Activated CD4-positive, alpha-beta T cell treated with anti-CD3 and anti-CD28 coated beads, Interleukin-2, amount 10 ng/mL, durations not matched to agents 7 days and 5 days (primary cell): ENCODE results near the gene WRAP53. TPM values are rescaled to one million over a fixed set of nuclear protein-coding genes. Genes with fewer than 3 reads are reported as not detected.

ENCODE experiments used
- CTCF ChIA-PET: fragments of 350-600 bp; sonication (Branson Sonifier 250); formaldehyde crosslinking; loops from one replicate; lab custom pipeline; 2021; ENCODE audit warnings: antibody characterized with exemption; lab: Charles Lee
- POLR2A ChIA-PET: fragments of 350-600 bp; sonication (Branson Sonifier 250); formaldehyde crosslinking; loops from one replicate; lab custom pipeline; 2021; ENCODE audit warnings: antibody characterized with exemption; lab: Charles Lee
- DNase-seq: peaks from one replicate; pipeline ENCODE4 v3.0.0-alpha.2; 2020
- H3K27ac Mint-ChIP-seq: one replicate; pipeline ENCODE4 v1.8.0; 2021; ENCODE audit warnings: mild to moderate bottlenecking, moderate library complexity, mixed read lengths
- H3K27me3 Mint-ChIP-seq: one replicate; pipeline ENCODE4 v1.8.0; 2021; ENCODE audit warnings: mixed read lengths
- H3K36me3 Mint-ChIP-seq: one replicate; pipeline ENCODE4 v1.8.0; 2021; ENCODE audit warnings: low read depth, mixed read lengths
- H3K4me1 Mint-ChIP-seq: one replicate; pipeline ENCODE4 v1.8.0; 2021; ENCODE audit warnings: mixed read lengths
- H3K4me3 Mint-ChIP-seq: one replicate; pipeline ENCODE4 v1.8.0; 2021; ENCODE audit warnings: mild to moderate bottlenecking, moderate library complexity, mixed read lengths
- H3K9me3 Mint-ChIP-seq: one replicate; pipeline ENCODE4 v1.8.0; 2021; ENCODE audit warnings: mixed read lengths
- total RNA-seq, 2 experiments: library from RNA; stranded (reverse); gene quantifications; one replicate each; pipeline ENCODE4 v1.2.3, GENCODE V29; 2021

Gene WRAP53
- total RNA-seq, 2 experiments from 2014 or later = 22.6 to 24.2 TPM

DNA sequence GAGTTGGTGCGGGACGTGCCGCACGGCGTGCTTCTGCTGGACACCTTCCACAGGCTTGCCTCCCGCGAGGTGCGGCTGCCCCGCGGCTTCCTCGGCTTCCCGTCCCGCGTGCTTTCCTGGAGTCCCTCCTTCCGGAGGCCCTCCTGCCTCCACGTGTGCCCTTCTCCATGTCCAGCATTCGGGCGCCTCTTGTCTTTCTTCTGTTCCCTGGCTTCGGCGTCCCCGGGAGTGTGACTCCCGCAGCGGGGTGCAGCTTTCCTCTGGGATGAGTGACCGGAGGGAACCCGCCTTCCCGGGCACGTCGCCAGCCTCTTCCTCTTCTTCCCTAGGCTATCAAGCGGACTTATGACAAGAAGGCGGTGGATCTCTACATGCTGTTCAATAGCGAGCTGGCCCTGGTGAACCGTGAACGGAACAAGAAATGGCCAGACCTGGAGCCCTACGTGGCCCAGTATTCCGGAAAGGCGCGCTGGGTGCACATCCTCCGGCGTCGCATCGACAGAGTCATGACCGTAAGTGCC is 52.3 kb downstream of the WRAP53 start:
- Mint-ChIP-seq H3K36me3 (no peaks in the 10 kb centered on the region), H3K4me3 (no peak overlapping the region), H3K27ac (no peak overlapping the region), H3K9me3 (no peaks in the 10 kb centered on the region), H3K4me1 (no peaks in the 10 kb centered on the region), H3K27me3 (peaks cover 9% of the 10 kb centered on the region)
- ChIA-PET POLR2A (no interaction called here), CTCF (no interaction called here)
- no peak for DNase-seq

DNA sequence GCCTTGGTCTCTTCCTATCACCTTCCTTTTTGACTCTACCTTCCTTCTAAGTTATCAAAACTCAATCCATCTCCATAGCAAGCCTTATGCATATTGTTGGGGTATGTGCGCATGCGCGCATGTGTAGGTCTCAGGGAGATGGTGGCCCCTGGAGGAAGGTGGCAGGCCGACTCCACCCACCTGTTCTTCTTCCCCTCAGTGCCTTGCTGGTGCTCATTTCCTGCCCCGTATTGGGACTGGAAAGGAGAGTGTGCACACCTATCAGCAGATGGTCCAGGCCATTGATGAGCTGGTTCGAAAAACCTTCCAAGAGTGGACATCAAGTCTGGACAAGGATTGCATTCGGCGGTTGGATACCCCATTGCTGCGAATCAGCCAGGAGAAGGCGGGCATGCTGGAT is 54.5 kb downstream of the WRAP53 start:
- ChIA-PET POLR2A (no interaction called here), CTCF (interaction anchor here (0.6 to 1.5 kb wide), 8 partner anchors 79 to 757 kb away, joined by 3 to 5 read pairs (median 3); no protein-coding TSS in a partner anchor)
- Mint-ChIP-seq H3K36me3 (no peaks in the 10 kb centered on the region), H3K4me3 (no peak overlapping the region), H3K9me3 (no peaks in the 10 kb centered on the region), H3K27me3 (peaks cover 18% of the 10 kb centered on the region), H3K4me1 (no peaks in the 10 kb centered on the region), H3K27ac (no peak overlapping the region)
- no peak for DNase-seq

DNA sequence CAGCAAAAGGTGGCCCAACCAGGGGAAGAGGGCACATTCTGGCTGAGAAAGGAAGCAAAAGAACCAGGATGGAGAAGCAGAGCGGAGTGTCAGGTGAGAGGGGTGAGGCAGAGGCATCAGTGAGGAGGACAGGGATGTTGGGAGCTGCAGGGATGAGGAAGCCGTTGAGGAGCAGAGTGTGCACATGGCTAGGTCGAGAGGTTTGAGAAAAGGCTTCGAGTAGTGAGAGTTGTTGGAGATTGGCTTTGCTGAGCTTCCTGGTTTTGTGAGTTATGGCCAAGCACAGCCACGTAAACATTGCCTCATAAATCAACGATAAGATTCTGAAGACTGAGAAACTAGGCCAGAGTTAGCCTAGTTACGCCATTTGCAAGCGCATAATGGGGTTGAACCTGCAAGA is 56.1 kb downstream of the WRAP53 start:
- Mint-ChIP-seq H3K4me3 (no peak overlapping the region), H3K27me3 (peaks cover 16% of the 10 kb centered on the region), H3K27ac (no peak overlapping the region), H3K9me3 (no peaks in the 10 kb centered on the region), H3K4me1 (no peaks in the 10 kb centered on the region), H3K36me3 (no peaks in the 10 kb centered on the region)
- DNase-seq = no peak
- ChIA-PET CTCF (interaction anchor here (1.2 kb wide), 1 partner anchor 23 kb away, joined by 4 read pairs; no protein-coding TSS in a partner anchor), POLR2A (no interaction called here)

DNA sequence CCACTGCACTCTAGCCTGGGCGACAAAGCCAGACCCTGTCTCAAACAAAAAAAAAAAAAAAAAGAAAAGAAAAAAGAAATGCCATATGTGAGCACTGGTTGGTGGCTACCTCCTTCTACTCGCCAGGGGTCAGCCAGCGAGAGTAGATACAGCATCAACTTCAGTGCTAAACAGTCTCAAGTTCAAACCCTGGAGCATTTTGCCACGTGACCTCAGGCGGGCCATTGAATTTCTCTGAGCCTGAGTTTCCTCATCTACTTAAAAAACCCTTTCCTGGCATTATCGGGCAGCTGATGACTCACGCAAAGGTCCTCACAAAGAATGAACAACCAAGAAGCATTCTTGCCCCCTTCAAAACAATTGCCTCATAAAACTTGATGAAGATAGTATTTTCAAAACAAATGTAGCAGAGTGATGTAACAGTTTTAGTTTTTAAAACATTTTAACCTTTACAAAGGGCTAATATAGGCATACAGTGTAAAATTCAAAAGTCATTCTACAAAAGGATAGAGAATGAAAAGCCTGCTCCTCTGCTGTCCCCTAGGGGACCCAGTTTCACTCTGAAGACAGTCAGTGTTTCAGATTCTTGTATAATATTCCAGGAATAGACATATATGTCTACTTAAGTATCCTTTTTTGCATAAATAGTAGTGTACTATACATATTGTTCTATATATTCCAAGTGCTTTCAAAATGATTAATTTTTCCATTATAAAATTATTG is 57.6 kb downstream of the WRAP53 start:
- ChIA-PET POLR2A (no interaction called here), CTCF (interaction anchor here (0.6 kb wide), 1 partner anchor 12 kb away, joined by 3 read pairs; no protein-coding TSS in a partner anchor)

DNA sequence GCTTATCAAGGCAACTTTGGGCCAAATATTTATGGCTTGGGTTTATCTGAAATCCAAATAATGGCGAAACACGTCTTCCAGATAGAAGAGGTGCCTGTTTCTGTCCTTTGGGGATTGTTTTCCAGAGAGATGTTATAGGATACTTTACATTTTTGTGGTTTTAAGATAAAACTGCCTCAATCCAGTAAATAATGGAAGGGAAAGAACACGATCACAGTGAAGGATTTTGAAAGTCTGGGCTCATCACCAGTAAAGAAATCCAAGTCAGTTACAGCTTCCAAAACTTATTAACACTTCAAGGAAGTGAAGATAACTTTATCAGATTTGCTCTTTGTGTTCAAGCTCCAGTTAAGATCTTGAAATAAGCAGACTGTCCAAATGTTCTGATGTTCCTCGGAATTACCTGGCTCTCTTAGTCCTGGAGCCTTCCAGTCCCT is 59.4 kb downstream of the WRAP53 start:
- POLR2A ChIA-PET = no interaction called here
- Mint-ChIP-seq H3K27ac (no peak overlapping the region), H3K9me3 (no peaks in the 10 kb centered on the region)

More for the DNA sequence above, 57.6 kb downstream of the WRAP53 start:
- Mint-ChIP-seq H3K36me3 (no peaks in the 10 kb centered on the region), H3K9me3 (no peaks in the 10 kb centered on the region), H3K4me3 (no peak overlapping the region), H3K4me1 (no peaks in the 10 kb centered on the region), H3K27ac (no peak overlapping the region), H3K27me3 (peaks cover 9% of the 10 kb centered on the region)
- DNase-seq = no peak

DNA sequence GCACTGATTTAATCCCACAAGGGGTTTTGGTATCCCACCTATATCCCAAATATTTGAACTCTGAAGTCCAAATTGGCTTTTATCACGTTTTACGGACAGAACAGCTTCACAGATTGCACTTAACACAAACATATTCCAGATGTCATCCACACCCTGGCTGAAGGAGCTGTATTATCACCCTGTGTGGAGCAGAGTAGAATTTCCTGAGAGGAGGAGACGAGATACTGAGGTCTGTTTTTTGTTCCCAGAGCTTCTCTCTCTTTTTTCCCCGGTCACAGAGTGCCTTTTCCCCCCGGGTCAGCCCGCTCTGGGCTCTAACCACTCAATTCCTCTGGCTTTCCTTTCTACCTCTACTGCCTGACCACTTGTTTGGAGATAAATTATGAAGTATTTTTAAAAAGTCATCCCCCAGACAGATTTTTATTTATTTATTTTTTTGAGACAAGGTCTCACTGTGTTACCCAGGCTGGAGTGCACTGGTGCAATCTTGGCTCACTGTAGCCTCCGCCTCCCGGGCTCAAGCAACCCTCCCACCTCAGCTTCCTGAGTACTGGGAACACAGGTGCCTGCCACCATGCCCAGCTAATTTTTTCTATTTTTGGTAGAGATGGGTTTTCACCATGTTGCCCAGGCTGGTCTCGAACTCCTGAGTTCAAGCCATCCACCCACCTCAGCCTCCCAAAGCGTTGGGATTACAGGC is 59.9 kb downstream of the WRAP53 start:
- Mint-ChIP-seq H3K9me3 (no peaks in the 10 kb centered on the region), H3K4me1 (no peaks in the 10 kb centered on the region), H3K36me3 (no peaks in the 10 kb centered on the region), H3K27me3 (peaks cover 9% of the 10 kb centered on the region), H3K27ac (no peak overlapping the region), H3K4me3 (no peak overlapping the region)
- ChIA-PET CTCF (interaction anchor here (1.0 kb wide), 1 partner anchor 102 kb away, joined by 3 read pairs; no protein-coding TSS in a partner anchor), POLR2A (no interaction called here)
- no peak for DNase-seq

More for the DNA sequence above, 59.4 kb downstream of the WRAP53 start:
- Mint-ChIP-seq H3K4me3 (no peak overlapping the region), H3K4me1 (no peaks in the 10 kb centered on the region), H3K27me3 (peaks cover 9% of the 10 kb centered on the region), H3K36me3 (no peaks in the 10 kb centered on the region)
- no peak for DNase-seq
- CTCF ChIA-PET = interaction anchor here (1.0 kb wide), 1 partner anchor 103 kb away, joined by 3 read pairs; no protein-coding TSS in a partner anchor

DNA sequence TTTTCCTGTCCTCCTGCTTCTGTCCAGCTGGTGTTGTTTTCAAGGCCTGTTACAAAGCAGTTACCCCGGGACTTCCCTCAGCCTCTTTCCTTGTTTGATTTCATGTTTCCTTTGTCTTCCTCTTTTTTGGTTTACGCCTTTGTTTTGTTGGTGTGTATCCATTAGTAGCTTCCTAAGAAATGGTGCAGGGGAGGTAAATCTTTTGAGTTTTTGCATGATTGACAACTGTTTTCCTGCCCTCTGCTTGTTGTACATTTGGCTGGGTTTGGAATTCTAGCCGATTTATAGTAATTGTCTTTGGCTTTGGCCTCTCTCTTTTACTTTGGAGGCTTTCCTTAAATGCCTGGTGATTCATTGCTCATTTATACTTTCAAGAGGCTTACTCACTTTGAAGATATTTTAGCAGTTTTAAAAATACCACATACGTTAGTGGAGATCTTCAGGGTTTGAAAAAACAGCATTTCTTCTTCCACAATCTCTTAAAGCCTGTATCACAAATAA is 62.1 kb downstream of the WRAP53 start:
- Mint-ChIP-seq H3K27me3 (peaks cover 9% of the 10 kb centered on the region), H3K9me3 (no peaks in the 10 kb centered on the region), H3K27ac (no peak overlapping the region), H3K4me1 (no peaks in the 10 kb centered on the region), H3K36me3 (no peaks in the 10 kb centered on the region), H3K4me3 (no peak overlapping the region)
- CTCF ChIA-PET = no interaction called here
- no peak for DNase-seq
- POLR2A ChIA-PET = no interaction called here

Other genes starting within 250 kb of the WRAP53 start
- gene FGF11, start 249.0 kb upstream of the WRAP53 start, total RNA-seq = 1 to 10 TPM; 6.8 to 9.4 TPM
- 10 to 100 TPM; 18.8 to 19.2 TPM for gene CHRNB1, start 243.4 kb upstream of the WRAP53 start, total RNA-seq
- 10 to 100 TPM; 25.8 to 28.4 TPM for gene ZBTB4, start 208.8 kb upstream of the WRAP53 start, total RNA-seq
- gene SLC35G6, start 207.0 kb upstream of the WRAP53 start, total RNA-seq = not detected
- gene POLR2A, start 204.1 kb upstream of the WRAP53 start, total RNA-seq = 100 to 1,000 TPM; 175 to 201 TPM
- gene TNFSF12, start 139.4 kb upstream of the WRAP53 start, total RNA-seq = 10 to 100 TPM; 79.6 to 82.5 TPM
- gene TNFSF13, start 129.7 kb upstream of the WRAP53 start, total RNA-seq = 1 to 10 TPM; 3.8 to 4.0 TPM
- gene SENP3, start 126.6 kb upstream of the WRAP53 start, total RNA-seq = 10 to 100 TPM; 51.8 to 53.0 TPM
- gene CD68, start 108.8 kb upstream of the WRAP53 start, total RNA-seq = 1 to 10 TPM; 3.8 to 4.4 TPM
- gene MPDU1, start 104.6 kb upstream of the WRAP53 start, total RNA-seq = 10 to 100 TPM; 62.3 to 81.7 TPM
- gene SOX15, start 98.4 kb upstream of the WRAP53 start, total RNA-seq = under 1 TPM; 0.57 to 0.71 TPM
- 10 to 100 TPM; 27.5 to 28.8 TPM for gene FXR2, start 73.6 kb upstream of the WRAP53 start, total RNA-seq
- gene SAT2, start 60.7 kb upstream of the WRAP53 start, total RNA-seq = 10 to 100 TPM; 18.5 to 23.6 TPM
- not detected for gene SHBG, start 58.3 kb upstream of the WRAP53 start, total RNA-seq
- under 1 TPM in 1 of 2 experiments, not detected in 1; 0.08 TPM for gene ATP1B2, start 37.6 kb upstream of the WRAP53 start, total RNA-seq
- 100 to 1,000 TPM; 154 to 182 TPM for gene TP53, start 987 bp upstream of the WRAP53 start, total RNA-seq
- not detected for gene EFNB3, start 16.7 kb downstream of the WRAP53 start, total RNA-seq
- not detected for gene DNAH2, start 29.3 kb downstream of the WRAP53 start, total RNA-seq
- gene KDM6B, start 145.7 kb downstream of the WRAP53 start, total RNA-seq = 10 to 100 TPM; 12.3 to 12.8 TPM
- under 1 TPM; 0.55 to 0.87 TPM for gene TMEM88, start 166.6 kb downstream of the WRAP53 start, total RNA-seq
- gene NAA38, start 169.1 kb downstream of the WRAP53 start, total RNA-seq = 10 to 100 TPM; 84.2 to 93.0 TPM
- 1 to 10 TPM; 8.2 to 9.0 TPM for gene CYB5D1, start 169.5 kb downstream of the WRAP53 start, total RNA-seq
- 100 to 1,000 TPM; 216 to 223 TPM for gene CHD3, start 200.3 kb downstream of the WRAP53 start, total RNA-seq
- 1 to 10 TPM; 4.4 to 4.5 TPM for gene RNF227, start 227.8 kb downstream of the WRAP53 start, total RNA-seq
- 10 to 100 TPM; 11.8 to 12.4 TPM for gene KCNAB3, start 241.4 kb downstream of the WRAP53 start, total RNA-seq
- gene TRAPPC1, start 243.5 kb downstream of the WRAP53 start, total RNA-seq = 100 to 1,000 TPM; 235 to 251 TPM
- 10 to 100 TPM; 74.3 to 77.4 TPM for gene CNTROB, start 243.7 kb downstream of the WRAP53 start, total RNA-seq